DND-41 (cell line): ENCODE data around the gene FRMD3.

ENCODE experiments used
- CTCF ChIP-seq: IDR thresholded peaks from 2 replicates; pipeline ENCODE4 v1.5.1; 2012; ENCODE audit warnings: borderline replicate concordance, low read length, moderate library complexity, mild to moderate bottlenecking; ENCODE audit not compliant: poor library complexity, severe bottlenecking; ENCODE audit errors: extremely low read depth
- EZH2 ChIP-seq: IDR thresholded peaks from 3 replicates; pipeline ENCODE4 v1.6.1; 2012; ENCODE audit warnings: borderline replicate concordance, low read depth, mild to moderate bottlenecking, moderate library complexity, low read length, inconsistent platforms; ENCODE audit not compliant: severe bottlenecking

- TF ChIP-seq CTCF: no peak
- no peak for TF ChIP-seq EZH2
These were observed 155.2 kb downstream of the FRMD3 start for GRCh38 chr9:83383034-83383433.
